Measurements from ENCODE around the gene S100A5.

Gene S100A5

DNA sequence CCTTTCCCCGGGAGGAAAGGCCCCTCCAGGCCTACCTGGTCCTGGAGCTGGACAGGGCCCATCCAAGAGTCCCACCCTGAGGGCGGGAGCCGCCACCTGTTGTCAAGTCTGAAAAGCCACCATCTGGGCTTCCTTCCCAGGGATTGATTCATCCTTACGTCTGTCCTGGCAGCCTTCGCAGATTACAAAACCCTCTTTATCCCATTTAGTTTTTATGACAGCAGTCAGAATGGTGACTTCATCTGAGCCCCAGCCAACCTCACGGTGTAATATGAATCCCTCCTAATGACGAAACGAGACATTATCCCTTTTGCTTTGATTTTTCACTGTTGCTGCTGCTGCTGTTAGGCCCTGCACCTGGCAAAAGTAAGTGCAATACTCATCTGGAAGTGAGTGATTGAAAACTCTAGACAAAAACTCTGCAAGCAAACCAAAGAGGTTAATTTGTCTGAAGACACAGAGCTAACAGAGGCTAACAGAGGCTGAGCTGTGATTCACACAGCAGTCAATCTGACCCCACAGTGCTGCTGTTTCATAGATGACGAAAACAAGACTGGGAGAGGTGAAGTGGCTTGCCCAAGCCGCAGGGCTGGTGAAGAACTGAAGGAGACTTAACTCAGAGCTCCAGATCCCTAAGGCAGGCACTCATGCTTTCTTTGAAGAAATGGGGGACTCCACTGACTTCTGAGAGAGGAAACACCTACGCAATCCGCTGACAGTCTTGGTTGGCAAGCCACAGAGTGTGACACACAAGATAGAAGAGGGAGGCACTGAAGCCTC, 50.3 kb downstream of the S100A5 start:
- no peak overlapping the region for H3K4me3 ChIP-seq (ENCODE audit: low read depth, low read length)
- DNase-seq (ENCODE audit: low read depth), result peak; percentile 69
- TF ChIP-seq POLR2A (IDR thresholded peaks at IDR 0.05; ENCODE audit: extremely low read depth, insufficient read length) (no peak), MYC (IDR thresholded peaks at IDR 0.05; ENCODE audit: low read depth, low read length) (no peak)
- TF ChIP-seq, protein P1, sequence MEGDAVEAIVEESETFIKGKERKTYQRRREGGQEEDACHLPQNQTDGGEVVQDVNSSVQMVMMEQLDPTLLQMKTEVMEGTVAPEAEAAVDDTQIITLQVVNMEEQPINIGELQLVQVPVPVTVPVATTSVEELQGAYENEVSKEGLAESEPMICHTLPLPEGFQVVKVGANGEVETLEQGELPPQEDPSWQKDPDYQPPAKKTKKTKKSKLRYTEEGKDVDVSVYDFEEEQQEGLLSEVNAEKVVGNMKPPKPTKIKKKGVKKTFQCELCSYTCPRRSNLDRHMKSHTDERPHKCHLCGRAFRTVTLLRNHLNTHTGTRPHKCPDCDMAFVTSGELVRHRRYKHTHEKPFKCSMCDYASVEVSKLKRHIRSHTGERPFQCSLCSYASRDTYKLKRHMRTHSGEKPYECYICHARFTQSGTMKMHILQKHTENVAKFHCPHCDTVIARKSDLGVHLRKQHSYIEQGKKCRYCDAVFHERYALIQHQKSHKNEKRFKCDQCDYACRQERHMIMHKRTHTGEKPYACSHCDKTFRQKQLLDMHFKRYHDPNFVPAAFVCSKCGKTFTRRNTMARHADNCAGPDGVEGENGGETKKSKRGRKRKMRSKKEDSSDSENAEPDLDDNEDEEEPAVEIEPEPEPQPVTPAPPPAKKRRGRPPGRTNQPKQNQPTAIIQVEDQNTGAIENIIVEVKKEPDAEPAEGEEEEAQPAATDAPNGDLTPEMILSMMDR (IDR thresholded peaks at IDR 0.05; ENCODE audit: low read depth, low read length), result no peak
- TF ChIP-seq, protein P2, sequence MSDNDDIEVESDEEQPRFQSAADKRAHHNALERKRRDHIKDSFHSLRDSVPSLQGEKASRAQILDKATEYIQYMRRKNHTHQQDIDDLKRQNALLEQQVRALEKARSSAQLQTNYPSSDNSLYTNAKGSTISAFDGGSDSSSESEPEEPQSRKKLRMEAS (IDR thresholded peaks at IDR 0.05; ENCODE audit: low read depth, low read length), result no peak

DNA sequence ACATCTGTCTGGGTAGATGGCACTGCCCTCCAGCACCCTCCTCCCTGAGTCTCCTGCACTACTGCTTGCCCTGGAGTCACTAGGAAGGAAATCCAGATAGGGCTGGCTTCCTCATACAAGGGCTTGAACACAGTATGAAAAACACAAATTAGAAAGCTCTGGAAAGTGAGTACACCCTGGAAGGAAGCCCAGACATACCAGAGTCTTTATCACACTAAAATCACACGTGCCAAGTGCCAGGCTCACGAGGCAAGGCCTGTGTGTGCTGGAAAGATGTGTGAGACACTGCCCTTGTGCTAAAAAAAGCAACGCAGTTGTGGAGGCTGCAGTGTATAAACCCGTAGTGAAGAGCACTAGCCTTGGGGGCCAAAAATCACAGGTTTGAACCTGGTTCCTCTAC, 52.0 kb downstream of the S100A5 start:
- TF ChIP-seq, protein P1 (IDR thresholded peaks at IDR 0.05; ENCODE audit: low read depth, low read length), result no peak
- no peak for TF ChIP-seq POLR2A (IDR thresholded peaks at IDR 0.05; ENCODE audit: extremely low read depth, insufficient read length)
- TF ChIP-seq MYC (IDR thresholded peaks at IDR 0.05; ENCODE audit: low read depth, low read length), result no peak
- TF ChIP-seq, protein P2 (IDR thresholded peaks at IDR 0.05; ENCODE audit: low read depth, low read length), result no peak
- no peak overlapping the region for H3K4me3 ChIP-seq (ENCODE audit: low read depth, low read length)
- no peak for DNase-seq (ENCODE audit: low read depth)

DNA sequence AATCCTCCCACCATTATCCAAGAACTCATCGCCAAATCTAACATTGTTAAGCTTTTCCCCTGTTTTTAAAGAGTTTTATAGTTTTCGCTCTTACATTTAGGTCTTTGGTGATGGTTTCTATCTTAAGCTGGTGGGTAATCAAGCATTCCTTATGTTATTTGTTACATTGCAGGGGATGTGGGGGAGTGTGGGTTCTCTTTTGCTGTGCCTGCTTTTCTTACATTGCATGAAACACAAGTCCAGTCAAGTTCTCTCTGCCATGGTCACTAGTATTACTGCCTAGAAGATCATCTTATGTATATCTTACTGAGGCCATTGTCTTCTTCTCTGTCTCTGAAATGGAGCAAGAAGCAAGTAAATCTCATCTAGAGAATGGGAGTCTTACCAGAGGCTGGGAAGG, 53.0 kb downstream of the S100A5 start:
- no peak for DNase-seq (ENCODE audit: low read depth)
- H3K4me3 ChIP-seq (ENCODE audit: low read depth, low read length), result no peak overlapping the region
- TF ChIP-seq, protein P1 (IDR thresholded peaks at IDR 0.05; ENCODE audit: low read depth, low read length), result no peak
- TF ChIP-seq POLR2A (IDR thresholded peaks at IDR 0.05; ENCODE audit: extremely low read depth, insufficient read length) (no peak), MYC (IDR thresholded peaks at IDR 0.05; ENCODE audit: low read depth, low read length) (no peak)
- TF ChIP-seq, protein P2 (IDR thresholded peaks at IDR 0.05; ENCODE audit: low read depth, low read length), result no peak

Data from NB4 (cell line).